Glomerular endothelial cell (primary cell): ENCODE data around the gene OGFOD2. TPM values are rescaled to one million over a fixed set of nuclear protein-coding genes. Genes with fewer than 3 reads are reported as not detected.

Experiments
- DNase-seq: peaks from one replicate; pipeline ENCODE4 v3.0.0-alpha.2; 2011; ENCODE audit warnings: low read depth, low spot score; ENCODE audit errors: extremely low read depth
- total RNA-seq: library from RNA; depleted of rRNA; stranded (reverse); fragments of >200 nt; gene quantifications from 2 replicates; pipeline ENCODE4 v1.2.3, GENCODE V29; 2015

OGFOD2 gene
- total RNA-seq, 1 donor from 2014 or later = 10.6 TPM

GRCh38 chr12:122951406-122951805 lies 23.6 kb upstream of the OGFOD2 start:
- no peak for DNase-seq

GRCh38 chr12:122951979-122952892 lies 22.8 kb upstream of the OGFOD2 start:
- DNase-seq = no peak

- DNase-seq = no peak
Observed at GRCh38 chr12:122955156-122955555, 19.9 kb upstream of the OGFOD2 start.

DNA sequence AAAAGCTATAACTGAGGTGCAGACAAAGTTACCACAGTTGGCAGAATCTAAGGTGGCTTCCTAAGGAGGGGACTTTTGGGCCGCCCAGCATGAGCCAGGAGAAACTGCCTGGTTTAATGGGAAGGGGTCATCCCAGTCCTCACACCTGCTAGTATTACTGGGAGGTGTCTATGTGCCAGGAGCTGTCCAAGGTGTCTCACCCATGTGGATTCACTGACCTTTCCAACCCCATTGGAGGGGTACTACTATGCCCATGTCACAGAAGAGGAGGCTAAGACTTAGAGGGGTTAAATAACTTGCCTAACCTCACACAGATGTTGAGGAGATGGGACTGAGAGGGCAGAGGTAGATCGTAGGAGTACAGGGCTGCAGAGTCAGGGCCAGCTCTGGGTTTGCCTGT lies 19.0 kb upstream of the OGFOD2 start:
- DNase-seq = no peak

- DNase-seq = peak; percentile 90
Observed at GRCh38 chr12:122958198-122958888, 16.7 kb upstream of the OGFOD2 start.

DNA sequence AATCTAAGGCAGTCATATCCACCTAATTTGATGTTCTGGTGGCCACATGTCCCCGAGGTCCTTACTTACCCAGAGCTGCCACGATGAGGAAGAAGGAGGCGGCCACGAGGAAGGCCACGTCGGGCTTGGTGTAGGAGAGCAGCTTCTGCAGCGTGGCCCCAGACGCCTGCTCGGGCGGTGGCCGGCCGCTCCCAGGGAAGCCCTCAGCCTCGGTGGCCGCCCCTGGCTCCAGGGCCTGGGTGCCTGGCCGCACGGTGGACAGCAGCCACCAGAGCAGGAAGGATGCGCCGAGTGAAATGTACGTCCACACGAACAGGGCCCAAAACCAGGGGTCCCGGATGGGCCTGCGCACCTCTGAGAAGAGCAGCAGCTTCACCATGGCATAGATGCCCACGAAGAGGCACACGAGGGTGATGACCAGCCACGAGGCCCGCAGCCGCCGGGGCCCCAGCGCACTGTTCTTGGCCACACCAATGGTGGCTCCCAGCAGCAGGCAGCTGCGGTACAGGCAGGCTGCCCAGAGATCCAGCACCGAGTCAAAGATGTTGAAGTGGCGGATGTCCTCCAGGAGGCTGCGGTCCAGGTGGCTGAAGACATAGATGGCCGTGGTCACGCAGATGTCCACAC lies 15.4 kb upstream of the OGFOD2 start:
- no peak for DNase-seq

- DNase-seq = no peak
Observed at GRCh38 chr12:122960193-122960569, 14.9 kb upstream of the OGFOD2 start.

DNA sequence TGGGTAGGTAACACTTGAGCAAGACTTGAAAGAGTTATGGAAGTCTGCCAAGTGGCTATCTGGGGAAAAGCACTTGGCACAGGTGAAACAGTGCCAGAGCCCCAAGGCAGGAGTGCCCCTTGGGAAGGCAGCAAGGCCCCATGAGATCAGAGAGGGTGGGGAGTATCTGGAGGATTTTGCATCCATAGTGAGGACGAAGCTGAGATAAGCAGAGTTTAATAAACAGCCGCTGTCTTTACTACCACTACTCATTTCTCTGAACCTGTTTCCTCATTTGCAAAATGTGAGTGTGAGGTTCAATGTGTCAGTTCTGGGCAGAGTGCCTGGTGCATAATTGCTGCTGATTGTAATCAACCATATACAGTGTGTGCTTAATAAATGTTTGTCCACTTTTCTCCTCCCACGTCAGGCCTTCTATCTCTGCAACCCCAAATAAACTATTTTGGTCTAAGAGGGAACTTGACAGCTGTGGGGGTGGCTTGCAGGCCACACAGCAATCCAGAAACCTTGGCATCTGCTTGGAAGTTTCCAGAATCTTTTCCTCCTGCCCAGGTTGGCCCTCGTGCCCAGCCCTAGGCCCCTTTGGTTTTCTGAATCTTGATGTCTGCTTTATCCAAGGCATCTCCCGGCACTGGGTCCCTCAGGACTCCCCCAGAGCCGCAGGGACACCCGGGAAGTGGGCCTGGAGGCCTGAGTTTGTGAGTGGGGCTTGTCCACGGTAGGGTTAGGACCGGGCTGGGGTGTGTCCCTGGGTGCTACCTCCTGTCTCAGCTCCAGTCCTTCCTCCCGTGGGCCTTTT lies 13.3 kb upstream of the OGFOD2 start:
- DNase-seq = no peak

DNA sequence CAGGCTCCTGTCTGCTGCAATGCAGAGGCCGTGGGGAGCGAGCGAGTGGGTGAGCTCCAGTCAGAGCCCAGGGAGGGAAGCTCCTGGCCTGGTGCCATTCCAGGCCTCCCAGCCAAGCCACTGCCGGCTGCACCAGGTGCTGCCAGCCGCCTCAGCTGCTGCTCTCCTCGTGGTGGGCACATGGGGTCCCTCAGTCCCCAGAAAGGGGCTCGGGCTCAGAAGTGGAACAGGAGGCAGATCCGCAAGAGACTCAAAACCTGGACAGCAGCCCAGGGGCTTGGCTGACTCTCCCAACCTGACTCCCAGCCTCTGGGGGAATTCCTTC lies 11.1 kb upstream of the OGFOD2 start:
- DNase-seq = no peak

- DNase-seq = no peak
Observed at GRCh38 chr12:122964439-122965257, 10.4 kb upstream of the OGFOD2 start.

DNA sequence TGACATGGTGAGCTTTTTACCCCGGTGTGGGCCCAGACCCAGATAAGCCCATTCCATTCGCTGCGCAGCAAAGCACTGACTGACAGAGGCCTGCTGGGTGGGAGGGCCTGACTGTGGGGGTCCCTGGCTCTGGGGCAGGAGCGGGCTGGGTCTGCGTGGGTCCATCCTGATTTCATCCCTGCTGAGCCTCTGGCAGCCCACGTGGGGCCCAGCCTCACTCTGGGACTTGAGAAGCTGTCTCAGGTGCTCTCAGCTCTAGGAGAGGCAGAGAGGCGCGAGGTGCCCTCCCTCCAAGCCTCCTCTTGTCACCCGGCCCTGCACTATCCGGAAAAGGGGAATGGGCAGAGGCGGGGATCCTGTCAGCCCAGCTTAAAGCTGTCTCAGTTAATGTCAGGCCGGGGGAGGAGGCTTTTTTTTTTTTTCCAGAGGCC lies 9.7 kb upstream of the OGFOD2 start:
- DNase-seq = no peak

DNA sequence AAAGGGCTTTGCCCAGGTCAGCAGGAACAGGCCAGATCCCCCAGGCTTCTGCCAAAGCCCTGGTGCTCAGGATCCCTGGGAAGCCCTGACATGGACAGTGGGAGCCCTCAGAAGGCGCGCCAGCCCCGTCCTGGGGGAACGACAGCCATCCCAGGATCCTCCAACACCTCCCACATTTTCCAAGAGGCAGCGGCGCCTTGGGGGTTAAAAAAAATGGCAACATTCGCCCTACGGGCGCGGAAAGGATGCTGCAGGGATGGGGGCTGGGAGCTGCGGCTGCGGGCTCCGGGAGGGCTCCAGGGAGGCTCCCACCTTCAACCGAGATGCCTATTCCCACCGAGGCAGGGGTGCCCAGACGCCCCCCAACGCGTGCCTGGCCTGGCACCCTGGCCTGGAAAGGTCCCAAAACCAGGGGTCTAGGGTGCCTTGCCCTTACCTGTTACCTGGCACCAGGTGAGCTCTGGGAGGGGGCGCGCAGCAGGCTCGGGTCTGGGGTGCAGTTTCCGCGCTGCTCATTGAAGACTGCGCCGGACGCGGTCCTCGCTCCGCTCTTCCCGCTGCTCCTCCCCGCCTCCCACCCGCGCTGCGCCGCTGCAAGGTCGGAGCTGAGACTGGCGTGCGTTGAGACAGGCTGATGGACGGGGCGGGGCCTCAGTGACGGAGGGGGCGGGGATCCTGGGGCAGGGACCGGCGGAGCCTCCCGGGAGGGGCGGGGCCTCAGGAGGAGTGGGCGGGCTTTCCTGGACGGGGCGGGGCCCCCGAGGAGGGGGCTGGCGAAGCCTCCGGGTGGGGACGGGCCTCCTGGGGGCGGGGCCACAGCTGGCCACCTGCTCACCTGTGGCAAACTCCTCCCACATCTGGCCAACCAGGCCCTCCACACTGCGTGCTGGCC lies 8.9 kb upstream of the OGFOD2 start, which contains the start of gene ABCB9:
Gene ABCB9 (minus strand): TSS at position 613 of the 892 bp plus-strand sequence. CDS start 6,228 bp downstream, outside the sequence.
- no peak for DNase-seq

DNA sequence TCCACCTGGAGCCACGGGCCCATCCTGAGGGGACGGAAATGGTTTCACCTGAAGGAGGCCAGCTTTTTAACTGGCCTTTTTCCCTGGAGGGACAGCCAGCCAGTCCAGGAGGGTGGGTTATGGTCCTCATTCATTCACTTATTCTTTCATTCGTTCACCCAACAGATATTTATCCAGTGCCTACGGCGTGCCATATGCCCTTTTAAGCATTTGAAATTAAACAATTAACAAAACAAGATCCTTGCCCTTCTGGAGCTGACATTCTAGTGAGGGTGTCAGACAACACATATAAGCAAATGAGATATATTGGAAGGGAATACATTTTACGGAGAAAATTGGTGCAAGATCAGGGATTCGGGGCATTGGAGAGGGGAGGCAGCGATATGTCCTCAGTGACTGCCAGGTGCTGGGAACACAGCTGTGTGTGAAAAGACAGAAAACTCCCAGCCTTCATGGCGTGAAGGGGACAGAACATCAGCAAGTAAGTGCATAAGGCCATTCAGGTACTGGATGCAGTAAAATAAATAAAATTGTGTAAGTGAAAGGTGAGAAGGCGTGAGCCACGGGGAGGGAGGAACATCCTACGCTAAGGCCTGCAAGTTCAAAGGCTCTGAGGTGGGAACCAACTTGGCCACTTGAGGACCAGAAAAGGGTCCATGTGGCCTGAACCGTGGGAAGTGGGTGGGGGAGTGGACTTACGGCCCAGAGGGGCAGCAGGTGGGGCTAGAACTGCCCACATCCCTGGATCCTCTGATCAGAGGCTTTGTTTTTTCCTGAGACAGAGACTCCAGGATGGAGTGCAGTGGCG lies 8.1 kb upstream of the OGFOD2 start:
- no peak for DNase-seq

DNA sequence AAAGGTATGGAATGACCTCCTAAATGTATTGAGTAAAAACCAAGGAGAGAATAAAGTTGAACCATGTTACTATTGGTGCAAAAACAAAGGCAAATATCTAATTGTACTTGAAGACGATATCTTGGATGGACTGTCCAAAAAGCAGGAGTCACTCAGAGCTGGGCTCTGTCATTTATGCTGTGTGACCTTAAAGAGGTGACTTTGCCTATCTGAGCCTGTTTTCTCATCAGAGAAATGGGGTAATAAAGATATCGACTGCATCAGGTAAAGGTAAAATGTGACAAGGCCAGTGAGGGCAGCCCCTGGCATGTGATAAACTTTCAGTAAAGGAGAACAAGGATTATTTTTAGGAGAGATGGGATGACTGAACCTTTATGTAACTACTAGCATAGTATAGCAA lies 6.9 kb upstream of the OGFOD2 start:
- DNase-seq = no peak

DNA sequence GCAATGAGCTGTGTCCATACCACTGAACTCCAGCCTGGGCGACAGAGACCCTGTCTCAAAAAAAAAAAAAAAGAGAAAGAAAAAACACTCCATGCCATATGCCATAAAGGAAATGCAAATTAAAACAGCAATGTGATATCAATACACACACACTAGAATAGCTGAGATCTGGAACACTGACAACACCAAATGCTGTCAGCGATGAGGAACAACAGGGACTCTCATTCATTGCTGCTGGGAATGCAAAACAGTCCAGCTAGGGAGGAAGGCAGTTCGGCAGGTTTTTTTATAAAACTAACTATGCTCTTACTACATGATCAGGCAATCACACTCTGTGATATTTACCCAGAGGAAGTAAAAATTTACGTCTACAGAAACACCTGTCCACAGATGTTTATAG lies 5.4 kb upstream of the OGFOD2 start:
- DNase-seq = no peak

GRCh38 chr12:122974274-122974891 lies 661 bp upstream of the OGFOD2 start:
- peak; percentile 94 for DNase-seq

DNA sequence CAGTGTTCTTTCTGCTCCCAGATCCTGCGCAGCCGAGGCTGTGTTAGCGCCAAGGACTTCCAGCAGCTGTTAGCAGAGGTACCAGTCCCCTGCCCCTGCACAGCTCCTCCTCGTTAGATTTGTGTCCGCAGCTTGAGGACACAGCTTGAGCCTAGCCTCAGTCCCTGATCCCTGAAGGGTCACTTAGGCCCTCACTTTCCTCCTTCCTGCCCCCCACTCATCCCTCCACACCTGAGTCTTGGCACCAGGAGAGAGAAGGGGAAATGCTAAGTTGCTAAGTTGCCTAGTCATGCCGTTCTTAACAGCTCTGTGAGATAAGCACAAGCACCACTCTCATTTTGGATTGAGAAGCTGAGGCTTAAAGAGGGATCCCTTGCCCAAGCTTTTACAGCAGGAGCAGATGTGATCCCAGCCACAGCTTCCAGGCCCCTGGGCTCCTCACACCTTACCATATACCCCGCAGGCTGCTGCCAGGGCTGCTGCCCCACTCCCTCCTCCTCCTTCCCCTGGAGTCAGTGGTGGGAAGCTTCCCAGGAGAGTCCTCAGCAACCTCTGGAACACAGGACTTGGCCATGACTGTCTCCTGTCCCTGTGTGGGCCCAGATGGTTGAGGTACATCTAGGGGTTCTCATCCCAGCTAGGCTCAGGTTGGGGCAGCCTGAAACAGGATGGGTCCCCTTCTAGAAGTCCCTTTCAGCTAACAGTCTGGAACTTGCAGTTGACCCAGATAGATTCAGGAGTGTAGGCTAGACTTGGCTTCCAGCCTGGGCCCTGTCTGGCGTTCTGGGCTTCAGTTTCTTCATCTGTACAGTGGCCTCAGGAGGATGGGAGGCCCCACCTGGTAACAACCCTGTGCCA lies 975 bp downstream of the OGFOD2 start:
- DNase-seq = no peak
